Fibroblast of lung (primary cell): Measurements from ENCODE around the gene FZD10. TPM values are rescaled to one million over a fixed set of nuclear protein-coding genes. Genes with fewer than 3 reads are reported as not detected.

Experiments used
- DNase-seq, 2 donors: peaks; one replicate each; pipeline versions ENCODE4 v3.0.0 to v3.0.0-alpha.2; 2010; ENCODE audit warnings: low read depth in 2 of 2
- H2AFZ ChIP-seq: 2 replicates; pipeline ENCODE4 v1.5.1; 2012; ENCODE audit warnings: low read length, control low read depth, inconsistent platforms
- H3K27ac ChIP-seq: 2 replicates; pipeline ENCODE4 v1.5.1; 2011; ENCODE audit warnings: low read length, control low read depth; ENCODE audit not compliant: insufficient read depth
- H3K27me3 ChIP-seq: 2 replicates; pipeline ENCODE4 v1.5.1; 2011; ENCODE audit warnings: mild to moderate bottlenecking, low read length; ENCODE audit not compliant: control insufficient read depth, insufficient read depth
- H3K36me3 ChIP-seq: 2 replicates; pipeline ENCODE4 v1.5.1; 2011; ENCODE audit warnings: low read length; ENCODE audit not compliant: control insufficient read depth, insufficient read depth
- H3K4me1 ChIP-seq: 2 replicates; pipeline ENCODE4 v1.5.1; 2011; ENCODE audit warnings: low read length; ENCODE audit not compliant: control insufficient read depth, insufficient read depth; ENCODE audit errors: extremely low read depth
- H3K4me2 ChIP-seq: 2 replicates; pipeline ENCODE4 v1.5.1; 2011; ENCODE audit warnings: low read length, control low read depth; ENCODE audit not compliant: insufficient read depth; ENCODE audit errors: extremely low read depth
- H3K4me3 ChIP-seq, 4 experiments: fragments of 200-600 bp in 1 of 4; sonication (generic) in 1 of 4; replicated peaks in 1 of 4; 2 replicates each; pipeline ENCODE4 v1.5.1; 2011 to 2016; ENCODE audit warnings: low read length in 4 of 4, low read depth in 3 of 4, mild to moderate bottlenecking in 3 of 4, control low read depth in 2 of 4, inconsistent platforms in 1 of 4, mixed read lengths in 1 of 4; ENCODE audit not compliant: insufficient read depth in 1 of 4; ENCODE audit errors: control extremely low read depth in 1 of 4
- H3K79me2 ChIP-seq: 2 replicates; pipeline ENCODE4 v1.5.1; 2012; ENCODE audit warnings: mild to moderate bottlenecking, low read length, inconsistent platforms; ENCODE audit not compliant: control insufficient read depth, insufficient read depth
- H3K9ac ChIP-seq: 2 replicates; pipeline ENCODE4 v1.5.1; 2011; ENCODE audit warnings: mild to moderate bottlenecking, low read length, control low read depth; ENCODE audit not compliant: insufficient read depth
- H3K9me3 ChIP-seq: 2 replicates; pipeline ENCODE4 v1.5.1; 2012; ENCODE audit warnings: low read depth, low read length; ENCODE audit not compliant: control insufficient read depth, insufficient read depth
- H4K20me1 ChIP-seq: 2 replicates; pipeline ENCODE4 v1.5.1; 2011; ENCODE audit warnings: low read length; ENCODE audit not compliant: control insufficient read depth, insufficient read depth; ENCODE audit errors: extremely low read depth
- CTCF ChIP-seq, 2 donors: IDR thresholded peaks in 1 of 2; conservative IDR thresholded peaks in 1 of 2; 1 replicate in 1 of 2; 2 replicates in 1 of 2; pipeline ENCODE4 v1.5.1; 2011 to 2012; ENCODE audit warnings: low read length in 2 of 2, control low read depth in 1 of 2, inconsistent platforms in 1 of 2, low read depth in 1 of 2, mild to moderate bottlenecking in 1 of 2
- EZH2 ChIP-seq: IDR thresholded peaks from 2 replicates; pipeline ENCODE4 v1.5.1; 2012; ENCODE audit warnings: low read length, control low read depth, mild to moderate bottlenecking; ENCODE audit errors: missing control alignments
- polyA plus RNA-seq, 2 donors: library from polyadenylated mRNA; depleted of rRNA in 1 of 2; stranded (reverse) in 1 of 2; unstranded in 1 of 2; fragments of >200 nt; gene quantifications; 2 replicates each; pipeline ENCODE4 v1.2.1, GENCODE V29; 2011 to 2012; ENCODE audit warnings: missing spikeins in 1 of 2
- total RNA-seq: library from RNA; depleted of rRNA; stranded (reverse); fragments of >200 nt; gene quantifications from 2 replicates; pipeline ENCODE4 v1.2.1, GENCODE V29; 2014

The FZD10 gene
- total and polyA plus RNA-seq, 2 donors (not counting 1 experiment from before 2014, with no cell fraction given), result under 0.01 to 0.03 TPM

- no peak for TF ChIP-seq EZH2
- TF ChIP-seq CTCF (conservative IDR thresholded peaks at IDR 0.05 in 1 of 2, IDR thresholded peaks at IDR 0.05 in 1 of 2; ENCODE audit: low read depth in 1 of 2, low read length in 2 of 2), result no peak
- Histone ChIP-seq H3K27me3 (no peaks in the 10 kb centered on the region), H4K20me1 (no peaks in the 10 kb centered on the region), H3K79me2 (no peaks in the 10 kb centered on the region), H3K27ac (no peak overlapping the region), H3K4me2 (no peak overlapping the region), H3K4me1 (no peaks in the 10 kb centered on the region), H3K36me3 (no peaks in the 10 kb centered on the region), H3K9ac (no peak overlapping the region), H3K4me3 (no peak overlapping the region), H2AFZ (no peak overlapping the region), H3K9me3 (no peaks in the 10 kb centered on the region)
- no peak for DNase-seq
Measured at GRCh38 chr12:130185455-130186391, 23.5 kb downstream of the FZD10 start.

- no peaks in the 10 kb centered on the region for H3K27me3 ChIP-seq
- no peak overlapping the region for H2AFZ ChIP-seq
- TF ChIP-seq EZH2 (no peak), CTCF (conservative IDR thresholded peaks at IDR 0.05 in 1 of 2, IDR thresholded peaks at IDR 0.05 in 1 of 2; ENCODE audit: low read depth in 1 of 2, low read length in 2 of 2) (no peak)
- H3K27ac ChIP-seq, result no peak overlapping the region
- H3K9ac ChIP-seq, result no peak overlapping the region
- no peaks in the 10 kb centered on the region for H3K9me3 ChIP-seq
- H4K20me1 ChIP-seq, result no peaks in the 10 kb centered on the region
- H3K4me3 ChIP-seq, result no peak overlapping the region
- DNase-seq, result peak in 1 of 2 donors; percentile 2
- no peaks in the 10 kb centered on the region for H3K4me1 ChIP-seq
- no peak overlapping the region for H3K4me2 ChIP-seq
- no peaks in the 10 kb centered on the region for H3K79me2 ChIP-seq
- H3K36me3 ChIP-seq, result no peaks in the 10 kb centered on the region
Measured at GRCh38 chr12:130186651-130187268, 24.5 kb downstream of the FZD10 start.

GRCh38 chr12:130192642-130193345 is 30.5 kb downstream of the FZD10 start:
- Histone ChIP-seq H3K9me3 (no peaks in the 10 kb centered on the region), H3K27ac (no peak overlapping the region)

More at GRCh38 chr12:130192642-130193345, 30.5 kb downstream of the FZD10 start:
- H3K27me3 ChIP-seq, result no peaks in the 10 kb centered on the region
- DNase-seq, result no peak
- H3K9ac ChIP-seq, result no peak overlapping the region
- no peaks in the 10 kb centered on the region for H3K4me1 ChIP-seq
- H2AFZ ChIP-seq, result no peak overlapping the region
- no peaks in the 10 kb centered on the region for H3K79me2 ChIP-seq
- H3K4me2 ChIP-seq, result no peak overlapping the region
- no peak for TF ChIP-seq CTCF (conservative IDR thresholded peaks at IDR 0.05 in 1 of 2, IDR thresholded peaks at IDR 0.05 in 1 of 2; ENCODE audit: low read depth in 1 of 2, low read length in 2 of 2)
- no peak for TF ChIP-seq EZH2
- H3K4me3 ChIP-seq, result no peak overlapping the region
- no peaks in the 10 kb centered on the region for H4K20me1 ChIP-seq
- no peaks in the 10 kb centered on the region for H3K36me3 ChIP-seq
